Esophagus squamous epithelium (tissue), 4 donors: ENCODE measurements around the gene SMOC2.

Source experiments
- CTCF ChIP-seq, 6 experiments: fragments of 450-650 bp in 4 of 6; fragments of 200-600 bp in 2 of 6; sonication (generic) in 2 of 6; IDR thresholded peaks; one replicate each; pipeline ENCODE4 v1.5.1; 2016 to 2019; ENCODE audit warnings: antibody characterized with exemption in 6 of 6, mild to moderate bottlenecking in 4 of 6, moderate library complexity in 4 of 6
- POLR2A ChIP-seq, 4 donors: fragments of 450-650 bp; IDR thresholded peaks; one replicate each; pipeline ENCODE4 v1.6.1; 2017; ENCODE audit warnings: antibody characterized with exemption in 4 of 4, mild to moderate bottlenecking in 4 of 4, moderate library complexity in 3 of 4

GRCh38 chr6:168450917-168451316 is 9.9 kb downstream of the SMOC2 start:
- TF ChIP-seq POLR2A (IDR thresholded peaks at IDR 0.05) (no peak), CTCF (IDR thresholded peaks at IDR 0.05) (no peak)
